HG03565 (cell line): ENCODE measurements around the gene CC2D2B.
"Not testable (repeated sequence)": the region's sequence is repeated elsewhere in the genome, so short reads cannot be mapped to it uniquely, and the experiment has no call there.

Experiments
- ATAC-seq: cut with Tn5 transposase; IDR thresholded peaks from one replicate; pipeline ENCODE4 v1.9.1; 2021; ENCODE audit warnings: mild to moderate bottlenecking, moderate library complexity; ENCODE audit not compliant: unreplicated experiment

The CC2D2B gene

GRCh38 chr10:96014473-96015102 lies 106.8 kb downstream of the CC2D2B start:
- ATAC-seq, result no peak

- ATAC-seq, result peak; percentile 65
These were observed 109.5 kb downstream of the CC2D2B start for GRCh38 chr10:96017191-96017687.

- no peak for ATAC-seq
These were observed 113.6 kb downstream of the CC2D2B start for GRCh38 chr10:96021332-96021731.

GRCh38 chr10:96022739-96023138 lies 115.0 kb downstream of the CC2D2B start:
- no peak for ATAC-seq

- ATAC-seq, result no peak
These were observed 115.4 kb downstream of the CC2D2B start for GRCh38 chr10:96023168-96023567.

- ATAC-seq, result peak; percentile 68
These were observed 117.8 kb downstream of the CC2D2B start for GRCh38 chr10:96025566-96025965.

GRCh38 chr10:96034625-96035024 lies 126.8 kb downstream of the CC2D2B start:
- ATAC-seq, result no peak

- no peak for ATAC-seq
These were observed 131.0 kb downstream of the CC2D2B start for GRCh38 chr10:96038476-96039387.

GRCh38 chr10:96041146-96041545 lies 133.4 kb downstream of the CC2D2B start:
- no peak for ATAC-seq

GRCh38 chr10:96043033-96043892 lies 135.5 kb downstream of the CC2D2B start, which contains the start of gene CCNJ:
Gene CCNJ, plus strand, starts transcription at chr10:96043583. Its CDS starts 811 bp downstream, at chr10:96044394.
- ATAC-seq, result peak; percentile 75

- peak; percentile 20 for ATAC-seq
These were observed 136.3 kb downstream of the CC2D2B start for GRCh38 chr10:96043893-96044715.

- ATAC-seq, result no peak
These were observed 137.0 kb downstream of the CC2D2B start for GRCh38 chr10:96044736-96045135.

- ATAC-seq, result no peak
These were observed 138.8 kb downstream of the CC2D2B start for GRCh38 chr10:96046546-96046945.

GRCh38 chr10:96047004-96047649 lies 139.4 kb downstream of the CC2D2B start:
- no peak for ATAC-seq

- not testable (repeated sequence) for ATAC-seq
These were observed 140.2 kb downstream of the CC2D2B start for GRCh38 chr10:96047925-96048324.

- no peak for ATAC-seq
These were observed 141.6 kb downstream of the CC2D2B start for GRCh38 chr10:96049340-96049739.

GRCh38 chr10:96053985-96054384 lies 146.2 kb downstream of the CC2D2B start:
- ATAC-seq, result no peak

GRCh38 chr10:96056787-96057186 lies 149.0 kb downstream of the CC2D2B start:
- ATAC-seq, result no peak

GRCh38 chr10:96061232-96061631 lies 153.5 kb downstream of the CC2D2B start:
- no peak for ATAC-seq

GRCh38 chr10:96072674-96073073 lies 164.9 kb downstream of the CC2D2B start:
- no peak for ATAC-seq
